HG03439 (cell line): ENCODE results near the gene ATXN7.

Source experiments
- ATAC-seq: cut with Tn5 transposase; IDR thresholded peaks from one replicate; pipeline ENCODE4 v1.9.1; 2021; ENCODE audit warnings: mild to moderate bottlenecking, moderate library complexity; ENCODE audit not compliant: unreplicated experiment

Gene ATXN7

DNA sequence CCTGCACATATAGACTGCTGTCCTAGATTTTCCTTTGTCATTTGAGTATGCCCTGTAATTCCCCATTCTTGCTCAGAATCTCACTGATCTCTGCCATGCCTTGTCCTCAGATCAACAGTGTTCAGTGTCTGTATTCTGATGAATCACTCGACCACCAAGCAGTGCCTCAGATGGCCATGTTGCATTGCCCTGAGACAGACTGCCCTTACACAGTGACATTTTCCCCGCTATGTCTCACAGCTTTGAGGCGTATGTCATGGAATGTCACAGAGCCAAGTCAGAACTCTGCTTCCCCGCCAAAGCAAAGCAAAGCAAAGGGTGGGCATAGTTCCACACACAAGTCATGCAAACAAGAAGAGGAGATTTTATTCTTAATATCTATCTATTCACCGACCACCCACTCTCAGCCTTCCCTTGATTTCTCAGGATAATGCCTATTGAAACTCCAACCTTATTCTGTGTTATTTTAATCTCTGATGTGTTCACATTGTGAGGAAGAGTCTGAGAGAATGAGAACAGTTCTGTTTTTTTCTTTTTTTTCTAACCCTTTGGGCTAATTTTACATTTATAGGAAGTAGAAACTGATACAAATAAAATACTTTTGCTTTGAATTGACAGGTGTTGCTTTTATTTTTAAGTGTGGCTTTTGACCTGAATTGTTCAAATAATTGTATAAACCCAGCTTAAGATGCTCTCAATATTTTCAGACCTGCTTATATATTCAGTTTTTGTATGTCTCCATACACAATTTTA is 176.5 kb downstream of the ATXN7 start:
- ATAC-seq, result no peak

DNA sequence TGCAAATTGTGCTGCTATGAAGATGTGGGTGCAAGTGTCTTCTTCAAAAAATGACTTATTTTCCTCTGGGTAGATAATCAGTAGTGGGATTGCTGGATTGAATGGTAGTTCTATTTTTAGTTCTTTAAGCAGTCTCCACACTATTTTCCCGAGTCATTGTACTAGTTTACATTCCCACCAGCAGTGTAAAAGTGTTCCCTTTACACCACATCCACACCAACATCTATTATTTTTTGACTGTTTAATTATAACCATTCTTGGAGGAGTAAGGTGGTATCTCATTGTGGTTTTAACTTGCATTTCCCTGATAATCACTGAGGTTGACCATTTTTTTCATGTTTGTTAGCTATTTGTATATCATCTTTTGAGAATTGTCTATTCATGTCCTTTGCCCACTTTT is 179.3 kb downstream of the ATXN7 start:
- ATAC-seq, result no peak

DNA sequence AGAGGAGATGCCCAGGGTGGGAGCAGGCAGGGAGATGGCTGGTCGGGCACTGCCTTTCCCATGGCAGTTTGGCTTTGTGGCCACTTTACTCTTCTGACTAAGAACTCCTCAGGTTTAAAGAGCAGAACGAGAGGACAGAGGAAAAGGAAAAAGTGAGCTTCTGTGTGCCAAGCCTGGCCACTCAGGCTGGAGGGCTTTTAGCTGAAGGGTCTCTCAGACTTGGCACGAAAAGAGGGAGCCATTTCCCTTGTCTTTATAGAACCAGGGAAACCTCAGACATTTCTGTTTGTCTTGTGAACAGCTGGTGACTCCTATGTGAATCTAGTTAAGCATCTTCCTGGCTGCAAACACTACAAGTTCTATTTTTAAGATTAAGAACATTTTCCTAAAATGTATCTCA is 182.9 kb downstream of the ATXN7 start:
- no peak for ATAC-seq

DNA sequence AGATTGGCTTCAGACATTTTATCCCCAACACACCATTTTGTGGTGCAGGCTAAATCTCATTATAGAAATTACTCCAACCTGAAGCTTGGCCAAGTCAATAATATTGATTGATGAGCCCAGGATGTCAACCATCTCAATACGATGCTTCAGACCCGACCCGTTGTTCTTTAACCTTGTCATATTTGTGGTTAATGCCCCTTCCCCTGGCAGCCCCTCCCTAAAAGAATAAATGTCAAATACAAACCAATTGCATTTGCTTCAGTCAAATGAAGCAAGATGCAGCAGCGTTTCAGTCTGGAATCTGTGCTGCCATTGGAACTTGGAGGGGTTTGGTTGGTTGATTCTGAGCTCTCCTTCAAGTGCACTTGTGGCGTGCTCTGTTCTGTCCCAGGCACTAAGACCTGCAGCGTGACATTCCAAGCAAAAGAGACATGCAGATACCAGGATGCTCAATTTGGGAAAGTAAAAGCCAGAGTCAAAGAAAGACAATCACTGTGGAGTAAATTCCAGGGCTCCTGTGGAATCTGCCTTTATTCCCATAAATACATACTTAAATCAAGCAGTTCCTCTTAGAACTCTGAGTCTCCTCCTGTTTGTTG is 183.4 kb downstream of the ATXN7 start:
- no peak for ATAC-seq

DNA sequence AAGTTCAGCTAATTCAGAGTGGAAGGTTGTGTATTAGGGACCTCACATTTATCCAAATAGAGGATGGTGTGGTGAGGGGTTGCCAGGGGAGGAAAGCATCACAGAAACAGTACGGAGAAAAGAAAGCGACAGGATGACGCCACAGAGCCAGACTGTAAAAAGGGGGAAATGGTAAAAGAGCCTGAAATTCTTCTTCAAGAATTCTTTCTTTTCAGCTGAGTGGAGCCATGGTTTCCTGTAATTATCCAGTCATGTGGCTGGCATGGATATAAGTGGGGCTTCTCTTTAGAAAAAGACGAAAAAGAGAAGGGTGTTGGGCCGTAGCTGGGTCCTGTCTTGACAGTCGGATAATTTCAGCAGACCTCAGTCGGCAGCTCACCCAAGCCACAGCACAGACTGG is 184.1 kb downstream of the ATXN7 start:
- no peak for ATAC-seq

DNA sequence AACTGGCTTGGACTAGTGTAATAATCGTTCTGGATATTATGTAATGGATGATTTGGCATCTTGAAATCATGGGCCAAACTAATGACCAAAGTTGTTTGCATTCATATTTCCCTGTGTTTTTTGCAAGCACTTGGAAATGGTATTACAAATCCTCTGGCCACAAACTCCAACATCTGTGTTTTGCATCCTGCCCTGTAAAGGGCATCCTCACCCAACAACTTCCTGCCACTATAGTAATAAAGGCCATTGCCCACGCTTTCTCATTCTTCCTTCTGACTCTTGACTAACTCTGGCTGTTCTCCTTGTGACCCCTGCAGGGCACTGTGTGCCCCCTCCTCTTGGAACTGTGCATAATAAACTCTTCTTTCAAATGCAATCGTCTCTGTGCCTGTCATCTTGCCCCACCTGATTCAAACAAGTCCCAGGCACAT is 185.0 kb downstream of the ATXN7 start:
- ATAC-seq, result no peak

DNA sequence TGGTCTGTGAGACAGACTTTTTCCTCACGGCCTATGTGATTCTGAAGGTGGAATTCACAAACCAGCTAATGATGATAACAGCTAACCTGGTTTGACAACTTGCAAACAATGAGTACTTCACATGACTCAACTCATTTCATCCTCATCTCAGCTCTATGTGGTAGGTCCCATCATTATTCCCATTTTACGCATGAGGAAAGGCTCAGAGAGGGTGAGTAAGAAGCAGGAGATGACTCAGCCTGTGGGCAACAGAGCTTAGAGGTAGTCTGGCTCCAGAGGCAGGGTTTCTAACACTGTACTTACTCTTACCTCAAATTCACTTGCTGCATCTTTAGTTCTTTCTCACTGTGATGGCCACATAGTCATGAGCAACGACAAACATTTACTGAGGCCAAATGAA is 185.5 kb downstream of the ATXN7 start:
- no peak for ATAC-seq

DNA sequence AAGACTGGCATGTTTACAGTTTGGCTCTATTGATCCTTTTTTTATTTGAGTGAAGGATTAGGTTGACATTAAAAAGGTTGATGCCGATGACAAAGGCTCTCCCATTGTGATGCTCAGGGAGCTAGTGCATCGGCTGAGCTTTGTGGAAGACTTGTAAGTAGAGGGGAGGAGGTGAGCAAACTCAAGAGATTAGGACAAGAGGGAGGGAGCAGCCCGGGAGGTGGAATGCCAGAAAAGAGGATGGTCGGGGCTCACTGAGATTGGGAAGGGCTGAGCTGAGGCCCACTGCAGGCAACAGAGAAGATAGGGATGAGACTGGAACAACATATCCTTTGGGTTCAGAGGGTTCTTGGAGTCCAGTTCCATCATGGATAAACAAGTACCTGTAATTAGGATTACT is 186.2 kb downstream of the ATXN7 start:
- no peak for ATAC-seq
